MV-4-11 (cell line): Measurements from ENCODE around the gene IL1R2.

Experiments used
- DNase-seq: peaks from one replicate; lab custom pipeline; 2025; lab: John Stamatoyannopoulos, UW

IL1R2 gene

DNA sequence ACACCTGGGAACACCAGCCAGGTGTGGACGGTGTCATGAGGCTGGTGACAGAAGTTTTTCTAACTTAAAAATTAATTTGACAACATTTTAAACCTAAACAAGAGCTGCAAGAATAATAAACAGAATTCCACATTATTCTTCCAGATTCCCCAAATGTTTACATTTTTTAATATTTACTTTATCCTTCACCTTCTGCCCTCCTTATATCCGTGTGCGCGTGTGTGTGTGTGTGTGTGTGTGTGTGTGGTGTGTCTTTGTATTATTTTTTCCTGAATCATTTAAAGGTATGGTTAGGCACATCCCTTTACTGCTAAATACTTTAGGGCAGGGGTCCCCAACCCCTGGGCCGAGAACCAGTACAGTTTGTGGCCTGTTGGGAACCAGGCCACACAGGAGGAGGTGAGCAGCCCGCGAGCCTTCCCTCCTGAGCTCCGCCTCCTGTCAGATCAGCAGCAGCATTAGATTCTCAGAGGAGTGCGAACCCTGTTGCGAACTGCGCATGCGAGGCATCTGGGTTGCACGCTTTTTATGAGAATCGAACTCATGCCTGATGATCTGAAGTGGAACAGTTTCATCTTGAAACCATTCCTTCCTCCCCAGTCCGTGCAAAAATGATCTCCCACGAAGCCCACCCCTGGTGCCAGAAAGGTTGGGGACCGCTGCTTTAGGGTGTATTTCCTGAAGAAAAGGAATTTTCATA lies 16.4 kb upstream of the IL1R2 start:
- DNase-seq: no peak

DNA sequence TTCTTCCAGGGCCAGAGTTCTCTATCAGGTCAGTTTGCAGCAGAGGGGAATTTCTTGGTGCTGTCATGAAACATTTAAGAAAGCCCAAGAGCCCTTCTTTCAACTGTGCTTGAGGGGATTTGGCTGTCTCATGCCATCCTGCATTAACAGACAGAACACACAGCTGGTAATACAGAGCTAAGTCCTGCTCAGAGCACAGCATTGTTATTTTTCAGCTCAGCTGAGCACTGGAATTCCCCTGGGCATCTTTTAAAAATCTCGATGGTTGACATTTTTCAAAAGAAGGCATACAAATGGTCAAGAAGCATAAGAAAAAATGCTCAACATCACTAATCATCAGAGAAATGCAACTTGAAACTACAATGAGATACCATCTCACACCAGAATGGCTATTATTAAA lies 14.9 kb upstream of the IL1R2 start:
- no peak for DNase-seq

DNA sequence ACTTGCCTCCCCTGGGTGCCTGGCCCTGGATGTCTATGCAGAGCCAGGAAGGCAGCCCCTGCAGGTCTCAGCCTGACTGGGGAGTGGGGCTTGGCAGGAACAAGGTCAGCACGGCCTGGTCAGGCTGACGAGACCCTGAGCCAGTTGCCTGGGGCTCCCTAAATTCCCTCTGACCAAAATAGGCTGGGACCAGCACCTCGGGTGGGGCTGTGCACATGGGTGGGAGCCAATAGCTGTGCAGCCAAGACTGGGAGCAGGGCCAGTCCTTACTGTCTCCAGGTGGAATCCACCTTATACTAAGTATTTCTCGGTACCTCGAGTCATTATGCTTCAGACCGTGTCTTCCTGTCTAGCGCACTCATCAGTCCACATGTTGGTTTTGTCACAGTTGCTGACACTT lies 11.4 kb upstream of the IL1R2 start:
- DNase-seq: no peak

DNA sequence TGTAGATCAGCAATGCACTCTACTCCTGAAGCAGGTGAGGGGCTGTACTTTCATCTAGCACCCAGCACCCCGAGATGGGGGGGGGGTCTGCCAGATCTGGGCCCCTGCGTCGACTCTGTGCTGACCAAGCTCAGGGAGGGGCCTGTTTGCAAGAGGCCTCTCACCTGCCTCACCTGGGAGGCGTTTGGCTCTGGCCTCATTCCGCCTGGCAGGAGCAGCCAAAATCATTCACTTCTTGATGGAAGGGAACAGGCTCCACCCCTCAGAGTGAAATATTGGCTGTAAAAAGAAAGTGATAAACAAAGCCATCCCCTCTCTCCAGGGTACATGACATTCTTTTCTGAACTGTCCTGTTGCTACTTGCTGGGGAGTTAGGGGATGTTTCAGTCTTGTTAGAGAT lies 10.7 kb upstream of the IL1R2 start:
- DNase-seq: no peak

DNA sequence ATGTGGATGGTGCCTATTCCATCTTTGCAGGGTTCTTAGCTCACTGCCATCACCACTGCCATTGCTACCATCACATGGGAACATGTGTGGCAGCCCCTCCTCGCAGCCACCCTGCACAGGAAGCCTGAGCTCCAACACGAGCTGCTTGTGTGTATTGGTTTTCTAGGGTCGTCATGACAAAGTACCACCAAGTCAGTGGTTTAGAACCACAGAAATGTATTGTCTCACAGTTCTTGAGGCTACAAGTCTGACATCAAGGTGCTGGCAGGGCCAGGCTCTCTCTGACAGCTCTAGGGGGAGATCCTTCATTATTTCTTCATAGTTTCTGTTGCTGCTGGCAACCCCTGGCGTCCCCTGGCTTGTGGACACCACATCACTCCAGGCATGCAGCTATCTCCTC lies 10.3 kb upstream of the IL1R2 start:
- DNase-seq: no peak

DNA sequence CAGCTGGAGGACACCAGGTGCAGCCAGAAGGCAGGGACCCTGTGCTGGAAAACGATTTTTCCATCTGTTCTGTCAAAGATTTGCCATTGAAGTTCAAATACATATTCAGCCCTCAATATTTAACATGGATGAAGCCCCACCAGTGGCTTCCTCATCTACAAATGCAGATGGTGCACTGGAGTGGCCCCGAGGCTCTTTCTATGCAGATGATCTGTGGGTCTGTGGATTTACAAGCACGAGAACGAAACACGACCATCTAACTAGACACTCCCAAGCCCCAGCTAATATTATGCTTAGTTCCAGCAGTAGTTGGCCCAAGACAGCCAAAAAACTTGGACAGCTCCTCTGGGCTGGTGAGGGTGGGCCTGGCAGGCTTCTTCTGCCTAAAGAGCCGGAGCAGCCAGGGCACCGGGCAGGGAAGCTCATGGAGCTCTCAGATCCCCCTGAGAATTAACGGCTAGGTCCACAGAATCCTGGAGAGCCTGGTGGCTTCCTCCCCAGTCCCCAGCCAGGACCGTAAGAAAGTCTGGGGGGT lies 9.2 kb upstream of the IL1R2 start:
- DNase-seq: no peak

DNA sequence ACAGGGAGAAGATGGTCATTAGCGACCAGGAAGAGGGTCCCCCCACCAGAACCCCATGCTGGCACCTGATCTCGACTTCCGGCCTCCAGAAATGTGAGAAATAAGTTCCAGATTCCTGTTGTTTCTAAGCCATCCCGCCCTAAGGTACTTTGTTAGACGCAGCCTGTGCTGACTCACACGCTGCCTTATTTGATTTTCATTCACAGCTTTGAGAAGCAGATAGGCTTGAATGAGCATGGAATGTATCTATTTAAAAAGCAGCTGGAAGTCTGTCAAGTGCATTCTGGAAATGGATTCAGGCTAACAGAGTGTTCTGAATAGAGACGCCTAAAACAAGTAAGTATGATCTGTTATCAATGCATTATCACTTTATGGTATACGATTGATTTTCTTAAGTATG lies 8.3 kb upstream of the IL1R2 start:
- no peak for DNase-seq

DNA sequence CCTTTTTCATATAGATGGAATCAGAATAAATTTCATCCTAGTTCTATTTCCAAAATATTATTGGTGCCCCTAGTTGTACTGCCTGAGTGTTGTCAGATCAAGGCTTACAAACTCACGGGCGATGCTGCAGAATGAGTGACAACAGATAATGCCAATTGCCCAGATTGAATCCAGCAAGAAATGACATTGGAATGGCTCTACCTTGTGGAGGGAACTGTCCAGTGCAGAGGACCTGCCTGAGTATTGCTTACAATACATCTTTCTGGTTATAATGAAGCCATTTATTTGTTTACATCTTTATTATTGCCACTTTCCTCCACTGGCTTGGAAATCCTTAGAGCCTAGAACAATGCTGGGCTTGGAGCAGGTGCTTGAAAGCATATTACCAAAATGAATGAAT lies 7.8 kb upstream of the IL1R2 start:
- DNase-seq: peak; percentile 5

DNA sequence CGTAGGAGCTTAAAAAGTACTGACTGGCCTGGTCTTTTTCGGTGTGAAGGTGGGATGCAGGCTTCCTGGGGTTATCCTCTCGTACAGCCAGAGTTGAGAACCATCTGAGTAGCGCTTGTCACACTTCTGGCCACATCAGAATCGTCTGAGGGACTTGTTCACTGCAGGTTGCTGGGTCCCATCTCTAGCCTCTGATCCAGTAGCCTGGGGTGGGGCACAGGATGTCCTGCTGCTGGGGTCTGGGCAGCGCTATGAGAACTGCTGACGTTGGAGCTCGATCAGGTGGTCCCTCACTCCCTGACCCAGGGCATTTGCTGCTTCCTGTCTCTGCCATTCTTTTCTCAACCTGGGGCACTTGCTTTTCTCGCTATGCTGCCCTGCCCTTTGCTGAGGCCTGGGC lies 7.1 kb upstream of the IL1R2 start:
- no peak for DNase-seq

DNA sequence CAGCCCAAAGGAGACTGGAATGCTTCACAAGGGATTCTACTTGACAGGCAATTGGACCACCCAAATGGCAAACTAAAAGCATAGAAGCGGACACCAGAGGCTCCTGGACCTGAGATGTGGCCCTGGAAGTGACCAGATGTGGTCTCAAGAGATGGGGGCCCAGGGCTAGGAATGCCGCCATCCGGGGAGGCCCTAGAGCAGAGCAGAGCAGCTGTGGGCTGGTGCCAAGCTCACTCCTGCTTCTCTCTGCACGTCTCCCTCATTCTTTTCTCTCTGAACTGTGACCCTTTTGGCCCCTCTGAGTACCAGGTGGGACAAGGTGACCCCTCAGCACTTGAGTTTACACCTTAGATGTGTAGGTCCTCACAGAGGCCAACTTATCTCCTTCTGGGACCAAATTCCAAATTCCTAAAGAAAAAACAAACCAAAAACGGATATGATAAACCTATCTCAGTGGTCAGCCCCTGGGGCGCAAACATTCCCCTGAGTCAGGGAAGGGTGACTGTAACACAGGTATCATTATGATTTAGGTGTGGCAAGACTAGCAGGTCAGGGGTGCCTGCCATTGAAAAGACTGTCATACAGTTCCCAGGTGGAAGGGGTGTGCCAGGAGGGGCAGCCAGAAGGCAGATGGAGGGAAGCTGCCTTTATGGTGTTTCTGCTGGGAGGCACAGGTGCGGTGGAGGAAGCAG lies 6.5 kb upstream of the IL1R2 start:
- no peak for DNase-seq

DNA sequence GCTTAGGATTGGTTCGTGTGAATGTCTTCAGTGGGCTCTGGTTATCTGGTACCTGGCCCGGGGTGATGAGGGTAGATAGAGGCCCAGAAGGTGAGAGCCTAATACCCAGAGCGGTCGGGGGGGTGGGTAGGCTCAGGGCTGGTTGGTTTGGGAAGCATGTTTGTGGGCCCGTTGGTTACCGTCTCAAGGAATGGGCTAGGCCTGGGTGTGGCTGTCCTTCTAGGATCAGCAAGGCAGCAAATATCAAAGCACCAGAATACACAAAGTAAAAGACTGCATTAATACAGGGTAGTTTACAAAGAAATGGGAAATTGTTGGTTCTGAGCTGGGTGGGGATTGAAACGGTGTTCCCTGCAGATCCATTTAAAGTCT lies 6.0 kb upstream of the IL1R2 start:
- DNase-seq: no peak

DNA sequence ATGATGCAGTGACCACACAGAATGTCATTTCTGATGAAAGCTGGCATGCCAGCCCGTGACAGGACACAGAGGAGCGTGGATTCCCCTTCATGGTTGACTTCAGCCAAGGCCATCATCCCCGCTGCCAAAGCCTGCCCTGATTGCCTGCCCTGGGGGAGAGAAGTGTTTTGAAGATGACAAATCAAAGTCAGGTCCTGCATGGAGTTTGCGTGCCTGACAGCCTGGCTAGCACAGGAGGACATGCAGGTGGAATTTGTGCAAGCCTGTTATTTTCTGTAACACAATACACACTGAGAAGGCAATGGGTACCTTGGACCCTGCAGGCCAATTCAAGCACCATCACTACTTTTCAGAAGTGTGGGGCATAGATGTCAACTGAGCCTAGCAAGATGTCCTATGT lies 5.4 kb upstream of the IL1R2 start:
- DNase-seq: no peak

DNA sequence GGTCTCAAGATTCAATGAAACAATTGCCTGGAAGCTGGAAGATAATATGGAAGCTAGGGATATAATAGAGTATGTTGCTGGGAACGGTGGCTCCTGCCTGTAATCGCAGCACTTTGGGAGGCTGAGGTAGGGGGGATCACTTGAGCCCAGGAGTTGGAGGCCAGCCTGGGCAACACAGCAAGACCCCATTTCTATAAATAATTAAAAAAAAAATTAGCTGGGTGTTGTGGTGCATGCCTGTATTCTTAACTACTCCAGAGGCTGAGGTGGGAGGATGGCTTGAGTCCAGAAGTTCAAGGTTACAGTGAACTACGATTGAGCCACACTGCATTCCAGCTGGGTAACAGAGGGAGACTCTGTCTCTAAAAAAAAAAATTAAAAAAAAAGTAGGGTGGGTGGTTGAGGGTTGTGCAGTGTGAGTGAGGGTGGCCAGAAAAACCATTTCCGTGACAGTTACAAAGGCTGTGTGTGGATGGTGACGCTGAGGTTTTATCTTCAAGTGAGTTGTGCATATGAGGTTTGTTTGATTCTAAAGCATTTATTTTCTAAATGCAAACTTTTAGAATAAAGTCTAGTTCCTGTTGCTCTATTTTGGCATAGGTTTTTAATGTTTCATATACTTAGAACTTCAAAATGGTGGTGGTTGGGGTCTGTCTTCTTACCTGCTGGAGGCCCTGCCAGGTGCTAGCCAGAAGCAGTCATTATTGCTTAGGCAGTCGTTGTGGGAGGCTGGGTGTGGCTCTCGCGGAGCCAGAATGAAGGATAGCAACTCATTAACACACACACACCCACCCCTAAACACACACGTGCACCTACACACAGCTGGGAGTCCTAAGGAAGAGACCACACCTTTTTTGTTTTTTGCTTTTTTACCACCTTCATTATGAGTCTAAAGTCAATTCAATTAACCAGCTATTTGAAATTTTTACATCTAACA lies 4.7 kb upstream of the IL1R2 start:
- no peak for DNase-seq

DNA sequence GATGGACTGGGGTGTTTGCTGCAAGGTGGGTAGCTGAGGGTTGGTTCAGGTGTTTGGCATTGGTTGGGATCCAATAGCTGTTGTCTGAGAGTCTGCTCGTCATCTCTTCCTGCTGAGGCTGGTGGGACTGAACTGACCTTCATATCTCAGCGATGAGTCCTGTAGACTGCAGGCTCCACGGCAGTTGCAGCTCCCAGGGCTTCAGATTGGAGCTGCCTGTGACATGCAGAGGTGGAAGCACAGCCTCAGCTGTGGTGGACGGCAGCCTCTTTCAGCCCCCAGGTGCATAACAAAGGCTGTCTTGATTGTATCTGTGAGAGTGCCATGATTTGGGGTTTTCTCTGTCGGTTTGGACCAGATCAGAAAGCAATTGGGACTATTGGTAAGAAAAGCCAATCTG lies 3.9 kb upstream of the IL1R2 start:
- DNase-seq: no peak

DNA sequence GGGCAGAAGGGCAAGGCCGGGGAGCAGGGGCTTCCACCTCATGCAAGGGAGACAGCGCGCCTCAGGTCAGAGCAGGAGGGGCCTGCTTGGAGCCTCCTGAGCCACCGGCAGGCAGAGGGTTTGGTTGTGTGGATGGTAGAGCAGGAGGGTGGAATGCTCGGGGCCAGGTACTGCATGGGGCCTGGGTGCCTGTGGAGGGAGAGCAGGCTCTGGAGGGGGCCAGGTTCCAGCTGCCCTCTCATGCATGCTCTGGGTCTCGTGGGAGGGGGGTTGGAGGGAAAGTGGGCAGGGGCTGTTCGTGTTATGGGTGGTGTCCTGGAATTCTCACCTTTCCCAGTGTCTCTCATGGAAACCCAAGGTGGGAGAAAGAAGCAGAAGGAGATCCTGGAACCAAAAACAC lies 3.2 kb upstream of the IL1R2 start:
- DNase-seq: no peak

DNA sequence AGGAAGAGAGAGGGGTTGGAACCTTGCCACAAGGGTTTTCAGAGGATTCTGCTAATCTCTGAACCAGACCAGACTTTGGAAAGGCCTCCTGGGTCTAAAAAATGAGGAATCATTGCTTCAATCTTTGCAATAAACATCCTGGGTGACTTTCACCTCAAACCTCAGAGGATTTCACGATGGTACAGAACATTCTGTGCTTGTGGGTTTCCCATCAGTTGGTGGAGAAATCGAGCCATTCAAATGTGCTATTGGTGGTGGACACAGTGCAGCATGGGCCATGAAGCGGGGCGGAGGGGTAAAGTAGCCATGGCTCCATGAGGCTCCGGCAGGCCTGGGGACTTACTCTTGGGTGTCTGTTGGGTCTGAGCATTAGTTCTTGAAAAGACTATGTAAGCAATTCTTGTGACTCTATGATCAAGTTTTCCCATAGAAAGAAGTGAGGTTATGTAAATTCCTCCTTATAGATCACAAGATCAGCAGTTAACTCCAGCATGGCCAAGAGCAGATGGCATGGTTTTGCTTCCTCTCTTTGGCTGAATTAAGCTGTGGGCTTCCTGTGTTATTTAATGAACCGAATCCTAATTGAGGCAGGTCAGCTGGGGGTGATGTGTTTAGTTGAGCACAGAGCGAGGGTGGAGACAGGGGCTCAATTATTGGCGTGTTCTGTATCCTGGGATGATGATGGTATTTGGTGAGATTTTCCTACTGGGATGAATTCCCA lies 1.9 kb upstream of the IL1R2 start:
- DNase-seq: peak; percentile 85

DNA sequence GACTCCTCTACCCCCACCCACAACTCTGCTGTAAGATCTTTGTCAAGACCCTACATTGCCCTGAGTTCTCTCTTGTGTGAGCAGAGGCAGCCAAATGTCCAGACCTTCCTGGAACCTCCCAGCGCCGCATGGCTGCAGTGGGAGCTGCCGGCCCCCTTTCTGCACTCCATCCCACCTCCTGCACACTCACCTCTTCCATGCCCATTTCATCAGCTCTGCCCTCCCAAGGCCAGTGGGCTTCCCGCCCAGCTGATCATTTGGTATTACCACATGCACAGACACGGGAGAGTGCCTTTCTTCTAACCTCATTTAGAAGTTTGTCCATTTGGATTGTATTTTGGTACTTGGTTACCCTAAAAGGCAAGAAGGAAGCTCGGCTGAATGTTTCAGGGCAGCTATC lies 2.0 kb downstream of the IL1R2 start:
- no peak for DNase-seq

DNA sequence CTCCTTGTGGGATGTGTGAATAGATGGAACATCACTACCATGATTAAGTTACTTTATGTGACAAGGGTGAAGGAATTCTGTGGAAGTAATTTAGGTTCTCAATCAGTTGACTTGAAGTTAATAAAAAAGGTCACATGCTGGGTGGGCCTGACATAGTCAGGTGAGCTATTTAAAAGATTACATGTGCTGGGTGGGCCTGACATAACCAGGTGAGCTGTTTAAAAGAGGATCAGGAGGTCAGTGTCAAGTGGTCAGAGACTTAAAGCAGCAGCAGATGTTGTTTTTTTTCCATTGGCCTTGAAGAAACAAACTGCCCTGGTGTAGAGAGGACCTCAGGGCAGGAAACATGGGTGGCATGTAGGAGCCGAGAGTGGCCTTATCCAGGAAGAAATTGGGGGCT lies 3.3 kb downstream of the IL1R2 start:
- DNase-seq: no peak

DNA sequence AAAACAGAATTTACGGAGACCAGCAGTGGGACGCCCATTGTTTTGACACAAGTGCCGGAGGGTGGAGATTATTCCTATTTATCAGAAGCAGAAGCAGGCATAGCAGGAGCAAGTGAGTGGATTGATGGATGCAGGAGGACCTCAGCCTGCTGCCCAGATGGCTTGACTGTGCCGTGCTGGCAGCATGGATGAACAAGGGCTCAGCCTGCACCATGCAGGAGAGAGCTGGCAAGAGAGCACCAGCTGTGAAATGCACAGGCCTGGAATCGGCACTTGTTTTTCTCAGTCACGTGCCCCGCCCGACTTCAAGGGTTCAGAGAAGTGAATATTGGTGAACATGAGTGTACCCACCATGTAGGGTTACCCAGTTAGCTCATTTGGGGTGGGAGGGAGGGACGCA lies 4.0 kb downstream of the IL1R2 start:
- no peak for DNase-seq

DNA sequence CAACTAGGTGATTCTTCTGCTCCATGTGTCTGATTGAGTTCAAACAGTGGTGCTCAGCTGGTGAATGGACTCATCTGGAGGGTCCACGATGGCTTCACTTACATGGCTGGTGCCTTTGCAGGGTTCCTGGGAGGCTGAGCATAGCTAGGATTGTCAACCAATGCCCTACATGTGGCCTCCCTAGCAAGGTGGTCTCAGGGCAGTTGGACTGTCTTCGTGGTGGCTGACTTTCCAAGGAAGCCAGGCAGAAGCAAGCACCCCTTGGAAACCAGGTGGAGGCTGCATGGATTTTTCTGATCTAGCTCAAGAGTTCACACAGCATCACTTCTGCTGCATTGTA lies 6.8 kb downstream of the IL1R2 start:
- DNase-seq: no peak

DNA sequence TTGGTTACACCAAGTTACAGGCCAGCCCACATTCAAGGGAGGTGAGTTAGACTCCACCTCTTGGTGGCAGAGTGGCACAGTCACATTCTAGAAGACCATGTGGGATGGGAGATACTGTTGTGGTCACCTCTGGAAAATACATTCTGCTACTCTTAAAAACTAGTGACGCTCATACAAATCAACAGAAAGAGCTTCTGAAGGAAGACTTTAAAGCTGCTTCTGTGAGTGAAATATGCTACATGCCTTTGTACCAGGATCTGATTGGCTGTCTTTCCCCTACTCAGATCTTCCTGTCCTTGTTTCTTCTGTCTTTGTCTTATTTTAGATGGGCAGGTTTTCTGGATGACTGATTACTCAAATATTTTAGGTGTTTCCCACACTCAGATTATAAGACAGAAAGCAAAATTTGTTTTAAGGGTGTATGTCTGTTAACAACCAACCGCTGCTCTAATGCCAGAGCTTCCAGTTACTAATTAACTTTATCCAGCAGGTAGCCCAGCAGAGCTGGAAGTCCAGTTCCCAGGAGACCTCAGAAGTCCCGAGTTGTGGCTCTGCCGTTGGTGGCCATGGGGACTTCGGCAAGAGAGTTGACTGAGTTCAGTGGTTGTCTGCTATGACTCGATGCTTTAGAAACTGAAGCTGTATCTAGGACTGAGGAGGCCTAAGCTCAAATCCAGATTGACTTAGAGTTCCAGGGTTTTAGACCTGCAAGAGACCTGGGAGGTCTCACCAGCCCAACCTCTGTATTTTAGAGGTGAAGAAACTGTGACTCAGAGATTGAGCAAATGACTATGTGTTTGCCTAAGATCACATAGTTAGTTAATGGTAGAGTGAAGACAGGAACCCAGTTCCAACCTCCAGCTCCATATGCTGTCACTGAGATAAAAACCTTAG lies 7.4 kb downstream of the IL1R2 start:
- no peak for DNase-seq
